GM06990 (cell line): ENCODE data around the gene PRKRIP1.
A peak's percentile ranks its signal among the peaks of the same experiment; 100 is the strongest.

Experiments
- DNase-seq: peaks from one replicate; pipeline ENCODE4 v3.0.0-alpha.2; 2011; ENCODE audit not compliant: insufficient read length; ENCODE audit errors: extremely low read depth
- H3K27me3 ChIP-seq: replicated peaks from 2 replicates; pipeline ENCODE4 v1.6.0; 2011; ENCODE audit warnings: low read length; ENCODE audit not compliant: control insufficient read depth, insufficient read depth
- H3K36me3 ChIP-seq: 2 replicates; pipeline ENCODE4 v1.5.1; 2011; ENCODE audit warnings: low read length; ENCODE audit not compliant: control insufficient read depth, insufficient read depth
- H3K4me3 ChIP-seq: replicated peaks from 2 replicates; pipeline ENCODE4 v1.5.1; 2011; ENCODE audit warnings: low read depth, mild to moderate bottlenecking, control low read depth, low read length
- CTCF ChIP-seq: IDR thresholded peaks from 2 replicates; pipeline ENCODE4 v1.5.1; 2011; ENCODE audit warnings: low read length, control low read depth, mild to moderate bottlenecking, inconsistent platforms; ENCODE audit not compliant: insufficient read depth, poor library complexity, severe bottlenecking

PRKRIP1 gene

GRCh38 chr7:102434039-102434486, 37.9 kb downstream of the PRKRIP1 start:
- no peak for TF ChIP-seq CTCF
- Histone ChIP-seq H3K36me3 (peaks cover 8% of the 10 kb centered on the region), H3K4me3 (peak overlapping the region; percentile 84), H3K27me3 (no peaks in the 10 kb centered on the region)
- no peak for DNase-seq

GRCh38 chr7:102436118-102436517, 40.0 kb downstream of the PRKRIP1 start:
- Histone ChIP-seq H3K27me3 (no peaks in the 10 kb centered on the region), H3K36me3 (peaks cover 15% of the 10 kb centered on the region), H3K4me3 (no peak overlapping the region)
- TF ChIP-seq CTCF, result no peak
- no peak for DNase-seq

- Histone ChIP-seq H3K27me3 (no peaks in the 10 kb centered on the region), H3K4me3 (no peak overlapping the region), H3K36me3 (peaks cover 15% of the 10 kb centered on the region)
- TF ChIP-seq CTCF, result no peak
- no peak for DNase-seq
Observed at GRCh38 chr7:102439963-102440795, 44.0 kb downstream of the PRKRIP1 start.

- H3K36me3 ChIP-seq, result peaks cover 26% of the 10 kb centered on the region
- H3K27me3 ChIP-seq, result no peaks in the 10 kb centered on the region
- peak; percentile 79 for DNase-seq
- peak overlapping the region; percentile 27 for H3K4me3 ChIP-seq
- no peak for TF ChIP-seq CTCF
Observed at GRCh38 chr7:102444961-102445673, 49.0 kb downstream of the PRKRIP1 start.

- Histone ChIP-seq H3K36me3 (peaks cover 23% of the 10 kb centered on the region), H3K27me3 (no peaks in the 10 kb centered on the region), H3K4me3 (no peak overlapping the region)
- DNase-seq, result no peak
- TF ChIP-seq CTCF, result no peak
Observed at GRCh38 chr7:102445674-102446071, 49.5 kb downstream of the PRKRIP1 start.
